HG02870 (cell line): ENCODE measurements around the gene INTS7.

Source experiments
- ATAC-seq: cut with Tn5 transposase; IDR thresholded peaks from one replicate; pipeline ENCODE4 v1.9.1; 2021; ENCODE audit warnings: mild to moderate bottlenecking, moderate library complexity; ENCODE audit not compliant: unreplicated experiment

The INTS7 gene

DNA sequence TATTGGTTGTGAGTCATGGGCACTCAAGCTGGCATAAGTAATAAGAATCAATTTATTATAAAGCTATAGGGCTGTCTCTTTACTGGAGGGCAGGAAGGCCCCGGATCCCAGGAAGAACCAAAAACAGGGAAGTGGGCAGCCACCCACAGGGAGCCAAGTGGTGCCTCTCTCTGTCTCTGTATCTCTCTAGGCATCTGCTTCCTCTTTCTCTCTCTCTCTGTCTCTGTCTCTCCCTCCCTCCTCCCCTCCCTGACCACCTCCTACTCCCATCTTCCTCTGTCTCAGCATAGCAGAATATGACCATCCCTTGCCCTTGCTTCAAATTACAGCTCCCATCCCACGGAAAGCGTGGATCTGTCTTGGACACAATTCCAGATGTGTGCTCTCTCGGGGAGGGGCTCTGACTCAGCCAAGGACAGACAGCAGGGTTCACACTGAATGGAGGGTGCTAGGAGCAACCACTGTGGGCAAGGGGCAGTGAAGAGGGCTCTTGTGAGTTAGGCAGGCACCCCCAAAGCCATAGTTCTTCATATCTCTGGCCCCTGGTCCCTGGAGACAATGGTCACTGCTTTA lies 124.4 kb downstream of the INTS7 start:
- no peak for ATAC-seq

DNA sequence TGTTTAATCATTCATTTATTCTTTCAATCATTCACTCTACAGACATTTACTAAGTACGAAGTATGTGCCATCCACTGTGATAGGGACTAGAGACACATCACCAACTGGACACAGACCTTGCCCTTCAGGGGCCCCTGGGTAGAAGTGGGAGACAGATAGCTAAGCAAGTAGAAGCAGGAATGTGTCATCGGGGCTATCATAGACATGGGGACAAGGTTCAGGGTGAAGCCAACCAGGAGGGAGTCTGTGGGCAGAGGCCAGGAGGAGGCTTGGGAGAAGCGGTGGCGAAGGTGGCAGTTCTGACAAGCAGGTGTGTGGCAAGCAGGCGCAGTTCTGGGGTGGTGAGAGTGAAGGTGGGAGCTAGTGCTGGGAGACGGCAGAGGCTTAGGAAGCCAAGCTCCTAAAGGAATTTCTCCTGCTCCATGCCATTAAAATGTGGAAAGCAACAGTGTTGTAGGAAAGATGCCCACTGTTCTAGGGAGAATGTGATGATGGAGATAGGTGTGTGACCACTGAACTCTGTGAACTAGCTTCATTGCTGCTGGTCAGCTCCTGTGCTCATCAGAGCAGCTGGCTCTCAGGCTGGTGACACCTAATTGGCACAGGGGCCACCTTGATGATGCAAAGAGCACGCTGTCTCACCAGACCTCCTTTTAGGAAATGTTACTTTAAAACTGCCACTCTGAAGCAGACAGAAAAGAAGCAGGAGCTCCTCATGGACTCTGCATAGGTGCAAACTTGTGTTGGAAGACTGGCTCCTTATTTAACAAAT lies 125.1 kb downstream of the INTS7 start:
- no peak for ATAC-seq

DNA sequence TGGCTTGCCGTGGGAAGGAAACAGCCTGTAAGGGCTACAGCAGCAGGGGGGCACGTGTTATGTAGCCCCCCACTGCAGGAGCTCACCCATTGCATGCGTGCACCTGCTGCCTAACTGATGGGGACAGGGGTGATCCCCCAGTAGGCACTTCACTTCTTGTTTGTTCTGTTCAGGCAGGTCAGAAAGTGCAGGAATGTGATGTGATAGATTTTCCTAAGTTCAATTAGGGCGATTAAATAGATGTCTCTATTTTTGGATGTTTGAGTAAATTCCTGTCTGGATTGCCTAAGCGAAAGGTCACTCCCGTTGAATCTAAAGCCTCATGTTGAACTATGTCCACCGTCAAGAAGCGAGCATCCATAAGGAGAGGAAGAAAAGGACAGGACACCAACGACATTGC lies 126.0 kb downstream of the INTS7 start:
- ATAC-seq: no peak

DNA sequence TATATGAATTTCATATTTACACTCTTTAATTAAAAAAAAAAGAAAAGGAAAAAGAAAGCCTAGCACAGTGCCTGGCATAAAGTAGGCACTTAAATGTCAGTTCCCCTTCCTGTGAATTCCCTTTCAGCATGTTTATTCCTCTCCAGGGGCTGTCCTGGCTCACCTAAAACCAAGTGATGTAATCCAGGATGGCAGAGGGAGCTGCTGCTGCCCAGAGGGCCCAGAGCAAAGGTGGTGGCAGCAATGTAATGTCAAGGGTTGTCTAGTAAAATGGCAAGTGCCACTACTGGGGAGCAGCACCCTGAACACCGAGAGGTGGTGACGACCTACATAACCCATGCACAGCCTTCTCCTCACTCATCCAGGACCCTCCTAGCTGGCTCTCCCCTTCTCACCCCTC lies 126.4 kb downstream of the INTS7 start:
- no peak for ATAC-seq

DNA sequence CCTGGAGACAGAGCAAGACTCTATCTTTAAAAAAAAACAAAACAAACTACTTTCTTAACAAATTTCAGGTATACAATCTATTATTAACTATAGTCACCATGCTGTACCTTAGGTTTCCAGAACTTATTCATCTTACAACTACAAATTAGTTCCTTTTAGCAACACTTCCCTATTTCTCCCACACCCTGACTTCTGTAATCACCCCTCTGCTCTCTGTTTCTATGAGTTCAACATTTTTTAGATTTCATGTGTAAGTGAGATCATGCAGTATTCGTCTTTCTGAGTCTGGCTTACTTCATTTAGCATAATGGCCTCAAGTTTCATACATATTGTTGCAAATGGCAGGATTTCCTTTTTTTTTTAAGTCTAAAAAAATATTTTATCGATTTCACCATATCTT lies 126.9 kb downstream of the INTS7 start:
- ATAC-seq: peak; percentile 88

DNA sequence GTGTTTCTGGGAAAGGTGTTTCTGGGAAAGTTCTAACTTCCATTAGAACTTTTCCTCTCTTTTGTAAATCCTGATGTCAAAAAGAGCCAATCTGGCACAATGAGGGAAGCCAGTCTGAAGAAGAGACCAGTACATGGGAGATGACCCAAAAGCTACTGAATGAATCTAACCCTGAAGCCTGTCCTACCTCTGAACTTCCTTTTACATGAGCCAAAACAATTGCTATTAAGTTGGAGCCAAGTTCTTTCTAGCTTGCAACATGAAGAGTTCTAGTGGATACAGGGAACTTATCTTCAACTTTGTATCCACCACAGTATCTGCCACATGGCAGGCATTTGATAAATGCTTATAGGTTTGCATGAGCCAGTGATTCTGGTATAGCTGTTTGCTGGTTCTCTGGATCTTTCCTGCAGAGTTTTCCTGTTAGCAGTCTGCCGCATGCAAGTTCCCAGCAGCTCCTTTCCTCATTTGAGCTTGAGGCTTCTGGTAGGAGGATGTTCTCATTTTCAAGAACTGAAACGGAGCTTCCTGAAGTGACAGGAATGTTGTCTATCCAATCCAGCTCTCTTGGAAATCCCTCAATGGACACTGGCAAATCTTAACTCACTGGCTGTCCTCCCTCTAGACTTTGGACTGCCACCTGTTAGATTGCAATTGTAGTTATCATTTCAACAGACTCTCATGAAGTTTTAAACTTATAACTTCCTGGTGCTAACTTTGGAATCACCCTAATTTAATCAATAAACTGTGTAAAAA lies 131.7 kb downstream of the INTS7 start:
- no peak for ATAC-seq

DNA sequence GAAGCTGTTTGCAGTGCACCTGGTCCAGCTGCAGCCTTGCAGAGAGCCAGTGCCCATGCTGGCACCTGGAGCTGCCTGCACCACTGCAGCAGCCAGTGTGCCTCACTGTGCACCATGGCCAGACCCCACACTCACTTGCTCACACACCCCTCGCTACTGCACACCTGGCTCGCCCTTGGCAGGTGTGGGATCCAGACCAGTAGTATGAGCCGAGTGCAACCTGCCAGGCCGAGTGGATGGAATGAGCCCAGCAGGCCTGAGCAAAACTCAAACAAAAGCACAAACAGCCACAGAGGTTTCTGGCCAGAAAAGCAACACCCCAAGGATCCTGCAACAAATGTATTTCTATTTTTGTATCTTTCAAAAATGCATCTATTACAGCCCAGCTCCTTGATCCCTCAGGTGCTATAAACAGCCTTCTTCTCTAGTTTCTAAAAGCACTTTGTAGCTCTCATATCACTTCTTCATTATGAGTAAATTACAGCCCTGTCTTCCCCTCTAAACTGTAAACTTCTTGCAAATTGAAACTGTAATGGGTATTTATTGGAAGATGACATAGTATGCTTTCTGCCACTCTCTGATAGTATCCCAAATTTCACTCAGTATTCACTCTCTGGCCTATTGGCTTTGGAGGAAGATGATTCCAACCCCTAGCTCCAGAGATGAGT lies 132.6 kb downstream of the INTS7 start:
- no peak for ATAC-seq

DNA sequence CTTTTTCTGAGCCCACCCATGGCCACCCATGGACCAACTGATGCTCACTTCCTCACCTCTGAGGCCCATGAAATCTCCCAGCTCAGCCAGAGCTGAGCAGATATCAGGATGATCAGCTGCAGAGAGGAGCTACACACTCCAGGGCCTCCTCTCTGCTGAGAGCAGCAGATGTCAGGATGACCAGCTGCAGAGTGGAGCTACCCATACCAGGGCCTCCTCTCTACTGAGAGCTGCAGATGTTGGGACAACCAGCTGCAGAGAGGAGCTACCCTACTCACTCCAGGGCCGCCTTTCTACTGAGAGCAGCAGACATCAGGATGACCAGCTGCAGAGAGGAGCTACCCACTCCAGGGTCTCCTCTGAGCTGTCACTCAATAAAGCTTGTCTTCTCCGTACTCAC lies 133.4 kb downstream of the INTS7 start:
- no peak for ATAC-seq

DNA sequence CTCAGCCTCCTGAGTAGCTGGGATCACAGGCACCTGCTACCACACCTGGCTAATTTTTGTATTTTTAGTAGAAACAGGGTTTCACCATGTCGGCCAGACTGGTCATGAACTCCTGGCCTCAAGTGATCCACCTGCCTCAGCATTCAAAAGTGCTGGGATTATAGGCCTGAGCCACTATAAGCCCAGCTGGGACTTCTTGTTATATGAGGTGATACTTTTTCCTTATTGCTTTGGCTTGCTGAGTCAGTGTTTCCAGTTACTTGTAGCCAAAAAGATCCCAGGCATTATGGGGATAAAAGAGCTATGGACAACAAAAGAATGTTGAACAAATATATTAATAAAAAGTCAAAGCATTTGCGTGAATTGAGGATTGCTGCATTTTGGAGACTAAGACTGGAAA lies 134.9 kb downstream of the INTS7 start:
- no peak for ATAC-seq

DNA sequence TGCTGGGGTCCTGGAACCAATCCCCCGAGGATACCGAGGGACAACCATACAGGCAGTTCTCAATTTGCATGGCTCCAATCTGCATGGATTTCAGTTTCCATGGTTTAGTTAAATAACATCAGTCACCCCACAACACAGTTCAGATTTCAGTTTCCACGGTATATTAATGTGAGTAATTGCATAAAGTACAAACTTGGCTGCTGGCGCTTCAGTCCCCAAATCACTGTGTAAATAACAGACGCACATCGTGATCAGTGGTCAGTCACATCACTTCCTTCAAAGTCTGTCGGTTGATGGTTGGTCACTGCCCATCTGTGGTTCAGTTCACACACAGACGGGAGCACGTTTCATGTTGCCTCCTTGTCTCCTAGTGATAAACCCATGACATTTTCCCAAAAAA lies 138.4 kb downstream of the INTS7 start:
- no peak for ATAC-seq

DNA sequence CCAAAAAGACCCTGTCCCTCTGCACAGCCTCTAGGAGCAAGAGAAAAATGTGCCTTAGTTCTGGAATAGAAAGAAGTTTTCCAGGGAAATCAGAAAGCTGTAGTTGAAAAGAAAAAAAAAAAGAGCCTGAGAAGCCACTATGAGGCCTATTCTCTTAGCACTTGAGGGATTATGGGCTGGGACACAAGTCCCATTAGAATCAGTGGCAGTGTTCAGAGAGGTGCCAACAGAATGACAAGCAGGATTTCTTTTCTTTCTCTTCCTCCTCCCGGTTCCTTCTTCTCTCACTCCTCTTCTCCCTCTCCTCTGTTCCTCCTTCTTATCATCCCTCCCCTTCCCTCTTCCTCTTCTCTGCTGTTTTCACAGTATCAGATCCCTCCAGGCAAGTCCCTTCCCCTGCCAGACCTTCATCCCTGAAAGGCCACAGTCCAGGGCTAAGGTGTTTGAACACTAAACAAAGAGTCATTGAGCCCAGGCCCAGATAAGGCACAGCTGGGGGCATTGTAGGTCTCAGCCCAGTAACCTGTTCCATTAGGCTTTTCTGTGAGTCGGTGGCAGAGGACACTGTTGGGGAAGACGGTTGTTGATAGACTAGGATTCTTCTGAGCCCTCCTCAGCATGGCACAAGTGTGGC lies 140.1 kb downstream of the INTS7 start:
- ATAC-seq: no peak

DNA sequence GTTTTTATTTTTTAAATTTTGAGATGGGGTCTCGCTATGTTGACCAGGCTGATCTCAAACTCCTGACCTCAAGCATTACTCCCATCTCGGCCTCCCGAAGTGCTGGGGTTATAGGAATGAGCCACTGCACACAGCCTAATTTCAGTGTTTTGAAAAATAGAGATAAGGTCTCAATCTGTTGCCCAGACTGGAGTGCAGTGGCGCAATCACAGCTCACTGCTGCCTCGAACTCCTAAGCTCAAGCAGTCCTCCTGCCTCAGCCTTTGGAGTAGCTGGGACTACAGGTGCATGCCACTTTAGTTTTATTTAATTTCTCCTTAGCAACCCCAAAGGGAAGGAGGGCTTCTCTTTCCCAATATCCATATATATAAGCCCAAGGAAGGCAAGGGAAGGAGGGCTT lies 141.0 kb downstream of the INTS7 start:
- no peak for ATAC-seq

DNA sequence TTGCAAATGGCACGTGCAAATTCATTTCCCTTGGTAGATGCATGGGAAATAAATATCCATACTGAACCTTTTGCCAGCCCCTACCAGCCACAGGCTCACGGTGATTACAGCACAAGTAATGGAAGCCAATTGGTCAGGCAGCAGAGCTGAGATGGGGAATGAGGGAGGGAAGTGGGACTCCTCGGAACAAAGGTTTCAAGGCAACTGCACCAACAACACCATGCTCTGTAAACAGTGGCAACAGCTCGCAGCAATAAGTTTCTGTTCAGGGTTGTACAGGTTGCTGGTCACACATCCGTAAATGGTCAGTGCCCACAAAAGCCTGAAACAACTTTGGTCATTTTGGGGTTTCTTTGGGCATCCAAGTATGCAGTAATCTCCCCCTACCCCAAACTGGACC lies 142.1 kb downstream of the INTS7 start:
- no peak for ATAC-seq

DNA sequence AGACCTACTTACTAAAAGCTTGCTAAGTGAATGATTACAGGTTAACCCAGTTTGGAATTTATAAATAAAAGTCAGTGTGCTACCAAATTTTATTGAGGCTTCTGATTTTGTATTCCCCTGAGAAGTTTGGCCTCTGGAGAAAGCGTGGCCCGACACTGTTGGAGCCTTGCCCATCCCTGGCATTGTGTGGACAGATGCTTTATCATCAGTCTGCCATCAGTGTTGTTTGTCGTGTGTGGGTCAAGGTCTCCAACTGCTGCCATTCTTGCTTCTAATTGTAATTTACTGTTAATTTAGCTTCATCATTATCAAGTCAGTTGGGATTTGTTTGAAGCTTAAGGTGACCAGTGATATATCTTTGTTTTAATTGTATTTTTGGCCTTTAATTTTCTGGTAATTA lies 142.8 kb downstream of the INTS7 start:
- ATAC-seq: no peak

DNA sequence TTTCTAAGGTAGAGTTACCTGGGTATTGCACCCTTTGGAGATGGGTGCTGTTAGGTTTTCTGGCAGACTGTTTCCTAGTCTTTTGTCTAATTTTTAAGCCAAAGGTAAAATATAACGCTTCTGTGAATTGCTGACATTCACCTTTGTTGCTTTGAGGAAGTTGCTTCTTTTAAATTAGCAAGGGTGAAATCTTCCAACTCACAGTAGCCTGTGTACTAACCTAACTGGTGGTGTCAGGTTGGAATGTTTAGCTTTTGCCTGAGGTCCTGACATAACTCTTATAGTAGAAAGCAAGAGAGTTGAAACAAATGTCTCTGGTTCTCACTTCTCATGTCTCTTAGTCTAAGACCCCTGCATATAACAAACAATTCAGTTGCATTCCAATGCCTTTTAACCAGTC lies 143.6 kb downstream of the INTS7 start:
- no peak for ATAC-seq
